GM12873 (cell line): Measurements from ENCODE around the gene RMI2.

Experiments
- TF ChIP-seq, protein P1 (sequence below): IDR thresholded peaks from 2 replicates; pipeline ENCODE4 v1.5.1; 2012; ENCODE audit warnings: low read depth, mild to moderate bottlenecking, moderate library complexity, low read length, control low read depth; ENCODE audit not compliant: insufficient read depth; ENCODE audit errors: missing control alignments

RMI2 gene

GRCh38 chr16:11328172-11329070 lies 16.8 kb upstream of the RMI2 start:
- TF ChIP-seq, protein P1, sequence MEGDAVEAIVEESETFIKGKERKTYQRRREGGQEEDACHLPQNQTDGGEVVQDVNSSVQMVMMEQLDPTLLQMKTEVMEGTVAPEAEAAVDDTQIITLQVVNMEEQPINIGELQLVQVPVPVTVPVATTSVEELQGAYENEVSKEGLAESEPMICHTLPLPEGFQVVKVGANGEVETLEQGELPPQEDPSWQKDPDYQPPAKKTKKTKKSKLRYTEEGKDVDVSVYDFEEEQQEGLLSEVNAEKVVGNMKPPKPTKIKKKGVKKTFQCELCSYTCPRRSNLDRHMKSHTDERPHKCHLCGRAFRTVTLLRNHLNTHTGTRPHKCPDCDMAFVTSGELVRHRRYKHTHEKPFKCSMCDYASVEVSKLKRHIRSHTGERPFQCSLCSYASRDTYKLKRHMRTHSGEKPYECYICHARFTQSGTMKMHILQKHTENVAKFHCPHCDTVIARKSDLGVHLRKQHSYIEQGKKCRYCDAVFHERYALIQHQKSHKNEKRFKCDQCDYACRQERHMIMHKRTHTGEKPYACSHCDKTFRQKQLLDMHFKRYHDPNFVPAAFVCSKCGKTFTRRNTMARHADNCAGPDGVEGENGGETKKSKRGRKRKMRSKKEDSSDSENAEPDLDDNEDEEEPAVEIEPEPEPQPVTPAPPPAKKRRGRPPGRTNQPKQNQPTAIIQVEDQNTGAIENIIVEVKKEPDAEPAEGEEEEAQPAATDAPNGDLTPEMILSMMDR, result no peak

GRCh38 chr16:11329071-11329491 lies 16.2 kb upstream of the RMI2 start:
- TF ChIP-seq, protein P1, result no peak

DNA sequence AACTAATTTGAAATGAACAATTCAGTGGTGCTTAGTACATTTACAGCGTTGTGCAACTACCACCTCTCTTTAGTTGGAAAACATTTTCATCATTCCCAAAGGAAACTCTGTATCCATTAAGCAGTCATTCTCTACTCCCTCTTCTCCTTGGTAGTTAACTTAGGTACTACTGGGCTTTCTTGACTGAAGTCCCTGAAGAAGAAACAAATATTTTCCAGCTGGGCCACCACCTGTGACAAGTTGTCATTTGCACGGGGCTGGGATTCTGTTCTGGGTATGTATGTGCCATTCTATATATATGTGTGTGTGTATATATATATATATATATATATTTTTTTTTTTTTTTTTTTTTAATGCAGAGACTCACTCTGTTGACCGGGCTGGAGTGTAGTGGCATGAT lies 15.4 kb upstream of the RMI2 start:
- TF ChIP-seq, protein P1, result no peak

DNA sequence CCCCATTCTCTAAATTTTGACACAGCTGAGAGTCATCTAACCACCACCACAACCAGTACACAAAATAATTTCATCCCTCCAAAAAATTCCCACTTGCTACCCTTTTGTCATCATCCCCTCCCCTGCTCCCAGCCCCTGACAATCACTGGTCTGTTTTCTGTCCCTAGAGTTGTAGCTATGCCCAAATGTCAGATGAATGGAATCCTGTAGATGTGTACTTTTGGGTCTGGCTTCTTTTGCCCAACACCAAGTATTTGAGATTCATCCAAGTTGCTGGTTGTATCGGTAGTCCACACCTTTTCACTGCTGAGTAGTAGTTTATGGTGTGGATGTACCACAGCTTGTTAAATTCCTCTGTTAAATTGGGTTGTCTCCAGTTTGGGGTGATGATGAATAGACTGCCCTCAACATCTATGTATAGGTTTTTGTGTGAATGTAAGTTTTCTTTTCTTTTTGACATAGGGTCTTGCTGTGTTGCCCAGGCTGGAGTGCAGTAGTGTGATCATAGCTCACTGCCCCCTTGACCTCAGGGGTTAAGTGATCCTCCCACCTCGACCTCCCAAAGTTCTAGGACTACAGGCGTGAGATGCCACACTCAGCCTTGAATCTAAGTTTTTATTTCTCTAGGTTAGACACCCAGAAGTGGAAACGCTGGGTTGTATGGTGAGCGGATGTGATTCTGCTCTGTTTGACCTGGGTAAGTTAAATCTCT lies 14.6 kb upstream of the RMI2 start:
- TF ChIP-seq, protein P1, result no peak

- TF ChIP-seq, protein P1, result no peak
Observed at GRCh38 chr16:11331967-11332366, 13.3 kb upstream of the RMI2 start.

DNA sequence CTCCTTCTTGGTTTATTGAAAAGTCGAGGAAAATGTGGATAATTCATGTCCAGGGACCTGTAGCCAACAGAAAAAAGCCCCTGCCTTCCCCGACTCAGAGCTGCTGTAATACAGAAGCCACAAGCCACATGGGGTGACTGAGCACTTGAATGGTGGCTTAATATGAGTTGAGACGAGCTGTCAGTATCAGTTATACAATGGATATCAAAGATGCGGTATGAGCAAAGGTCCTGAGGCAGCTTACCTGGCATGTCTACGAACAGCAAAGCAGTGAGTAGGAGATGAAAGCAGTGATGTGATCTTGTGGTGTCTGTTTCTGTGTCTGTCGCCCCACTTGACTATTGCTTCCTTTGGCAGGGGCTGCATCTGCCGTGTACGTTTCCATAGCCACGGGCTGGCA lies 12.2 kb upstream of the RMI2 start:
- TF ChIP-seq, protein P1, result no peak

GRCh38 chr16:11333702-11334101 lies 11.6 kb upstream of the RMI2 start:
- TF ChIP-seq, protein P1, result no peak
